Fibroblast of lung (primary cell): ENCODE measurements around the gene LRRC49. TPM values are rescaled to one million over a fixed set of nuclear protein-coding genes. Genes with fewer than 3 reads are reported as not detected.

ENCODE experiments used
- DNase-seq, 2 donors: peaks; one replicate each; pipeline versions ENCODE4 v3.0.0 to v3.0.0-alpha.2; 2010; ENCODE audit warnings: low read depth in 2 of 2
- H2AFZ ChIP-seq: 2 replicates; pipeline ENCODE4 v1.5.1; 2012; ENCODE audit warnings: low read length, control low read depth, inconsistent platforms
- H3K27ac ChIP-seq: 2 replicates; pipeline ENCODE4 v1.5.1; 2011; ENCODE audit warnings: low read length, control low read depth; ENCODE audit not compliant: insufficient read depth
- H3K27me3 ChIP-seq: 2 replicates; pipeline ENCODE4 v1.5.1; 2011; ENCODE audit warnings: mild to moderate bottlenecking, low read length; ENCODE audit not compliant: control insufficient read depth, insufficient read depth
- H3K36me3 ChIP-seq: 2 replicates; pipeline ENCODE4 v1.5.1; 2011; ENCODE audit warnings: low read length; ENCODE audit not compliant: control insufficient read depth, insufficient read depth
- H3K4me1 ChIP-seq: 2 replicates; pipeline ENCODE4 v1.5.1; 2011; ENCODE audit warnings: low read length; ENCODE audit not compliant: control insufficient read depth, insufficient read depth; ENCODE audit errors: extremely low read depth
- H3K4me2 ChIP-seq: 2 replicates; pipeline ENCODE4 v1.5.1; 2011; ENCODE audit warnings: low read length, control low read depth; ENCODE audit not compliant: insufficient read depth; ENCODE audit errors: extremely low read depth
- H3K4me3 ChIP-seq, 4 experiments: fragments of 200-600 bp in 1 of 4; sonication (generic) in 1 of 4; replicated peaks in 1 of 4; 2 replicates each; pipeline ENCODE4 v1.5.1; 2011 to 2016; ENCODE audit warnings: low read length in 4 of 4, low read depth in 3 of 4, mild to moderate bottlenecking in 3 of 4, control low read depth in 2 of 4, inconsistent platforms in 1 of 4, mixed read lengths in 1 of 4; ENCODE audit not compliant: insufficient read depth in 1 of 4; ENCODE audit errors: control extremely low read depth in 1 of 4
- H3K79me2 ChIP-seq: 2 replicates; pipeline ENCODE4 v1.5.1; 2012; ENCODE audit warnings: mild to moderate bottlenecking, low read length, inconsistent platforms; ENCODE audit not compliant: control insufficient read depth, insufficient read depth
- H3K9ac ChIP-seq: 2 replicates; pipeline ENCODE4 v1.5.1; 2011; ENCODE audit warnings: mild to moderate bottlenecking, low read length, control low read depth; ENCODE audit not compliant: insufficient read depth
- H3K9me3 ChIP-seq: 2 replicates; pipeline ENCODE4 v1.5.1; 2012; ENCODE audit warnings: low read depth, low read length; ENCODE audit not compliant: control insufficient read depth, insufficient read depth
- H4K20me1 ChIP-seq: 2 replicates; pipeline ENCODE4 v1.5.1; 2011; ENCODE audit warnings: low read length; ENCODE audit not compliant: control insufficient read depth, insufficient read depth; ENCODE audit errors: extremely low read depth
- CTCF ChIP-seq, 2 donors: IDR thresholded peaks in 1 of 2; conservative IDR thresholded peaks in 1 of 2; 1 replicate in 1 of 2; 2 replicates in 1 of 2; pipeline ENCODE4 v1.5.1; 2011 to 2012; ENCODE audit warnings: low read length in 2 of 2, control low read depth in 1 of 2, inconsistent platforms in 1 of 2, low read depth in 1 of 2, mild to moderate bottlenecking in 1 of 2
- EZH2 ChIP-seq: IDR thresholded peaks from 2 replicates; pipeline ENCODE4 v1.5.1; 2012; ENCODE audit warnings: low read length, control low read depth, mild to moderate bottlenecking; ENCODE audit errors: missing control alignments
- polyA plus RNA-seq, 2 donors: library from polyadenylated mRNA; depleted of rRNA in 1 of 2; stranded (reverse) in 1 of 2; unstranded in 1 of 2; fragments of >200 nt; gene quantifications; 2 replicates each; pipeline ENCODE4 v1.2.1, GENCODE V29; 2011 to 2012; ENCODE audit warnings: missing spikeins in 1 of 2
- total RNA-seq: library from RNA; depleted of rRNA; stranded (reverse); fragments of >200 nt; gene quantifications from 2 replicates; pipeline ENCODE4 v1.2.1, GENCODE V29; 2014

LRRC49 gene
- total and polyA plus RNA-seq, 2 donors (not counting 1 experiment from before 2014, with no cell fraction given), result 10.0 to 31.5 TPM

- H3K4me1 ChIP-seq, result peaks cover 44% of the 10 kb centered on the region
- H3K79me2 ChIP-seq, result no peaks in the 10 kb centered on the region
- no peaks in the 10 kb centered on the region for H4K20me1 ChIP-seq
- peak; percentile 85 to 90 for DNase-seq
- H3K4me3 ChIP-seq, result no peak overlapping the region
- no peak overlapping the region for H2AFZ ChIP-seq
- H3K9ac ChIP-seq, result no peak overlapping the region
- no peaks in the 10 kb centered on the region for H3K27me3 ChIP-seq
- peak overlapping the region; percentile 99 for H3K27ac ChIP-seq
- no peak for TF ChIP-seq CTCF (conservative IDR thresholded peaks at IDR 0.05 in 1 of 2, IDR thresholded peaks at IDR 0.05 in 1 of 2; ENCODE audit: low read depth in 1 of 2, low read length in 2 of 2)
- TF ChIP-seq EZH2, result no peak
- no peak overlapping the region for H3K4me2 ChIP-seq
- no peaks in the 10 kb centered on the region for H3K9me3 ChIP-seq
- H3K36me3 ChIP-seq, result no peaks in the 10 kb centered on the region
These were observed 158.9 kb downstream of the LRRC49 start for GRCh38 chr15:71051539-71051938.

- H3K9ac ChIP-seq, result no peak overlapping the region
- H3K36me3 ChIP-seq, result no peaks in the 10 kb centered on the region
- H3K79me2 ChIP-seq, result no peaks in the 10 kb centered on the region
- no peak overlapping the region for H3K4me2 ChIP-seq
- no peak overlapping the region for H3K4me3 ChIP-seq
- TF ChIP-seq CTCF (conservative IDR thresholded peaks at IDR 0.05 in 1 of 2, IDR thresholded peaks at IDR 0.05 in 1 of 2; ENCODE audit: low read depth in 1 of 2, low read length in 2 of 2) (no peak), EZH2 (no peak)
- H2AFZ ChIP-seq, result no peak overlapping the region
- no peaks in the 10 kb centered on the region for H3K9me3 ChIP-seq
- H3K27ac ChIP-seq, result peak overlapping the region; percentile 99
- H3K27me3 ChIP-seq, result no peaks in the 10 kb centered on the region
- DNase-seq, result peak; percentile 58 to 65
- H3K4me1 ChIP-seq, result peaks cover 44% of the 10 kb centered on the region
- no peaks in the 10 kb centered on the region for H4K20me1 ChIP-seq
These were observed 159.7 kb downstream of the LRRC49 start for GRCh38 chr15:71052356-71052755.

GRCh38 chr15:71054286-71054952 lies 161.8 kb downstream of the LRRC49 start:
- Histone ChIP-seq H3K4me1 (peaks cover 35% of the 10 kb centered on the region), H2AFZ (no peak overlapping the region), H3K36me3 (no peaks in the 10 kb centered on the region), H3K9ac (no peak overlapping the region), H3K4me3 (no peak overlapping the region), H3K9me3 (no peaks in the 10 kb centered on the region), H3K4me2 (no peak overlapping the region), H3K27me3 (no peaks in the 10 kb centered on the region), H4K20me1 (no peaks in the 10 kb centered on the region), H3K27ac (peak overlapping the region; percentile 52), H3K79me2 (no peaks in the 10 kb centered on the region)
- TF ChIP-seq CTCF (conservative IDR thresholded peaks at IDR 0.05 in 1 of 2, IDR thresholded peaks at IDR 0.05 in 1 of 2; ENCODE audit: low read depth in 1 of 2, low read length in 2 of 2) (no peak), EZH2 (no peak)
- DNase-seq, result peak; percentile 29 to 59
